Parathyroid adenoma (tissue), 2 donors: ENCODE data around the gene CD8B.

Experiments used
- H2AFZ ChIP-seq: fragments of 300-600 bp; sonication (generic); one replicate; pipeline ENCODE4 v1.7.0; 2017; ENCODE audit warnings: antibody characterized with exemption, mild to moderate bottlenecking
- H3K27ac ChIP-seq: fragments of 300-600 bp; sonication (generic); one replicate; pipeline ENCODE4 v1.7.0; 2017
- H3K27me3 ChIP-seq: fragments of 300-600 bp; sonication (generic); one replicate; pipeline ENCODE4 v1.7.0; 2017; ENCODE audit warnings: low read length; ENCODE audit not compliant: control insufficient read depth, insufficient read depth
- H3K36me3 ChIP-seq: fragments of 300-600 bp; sonication (generic); one replicate; pipeline ENCODE4 v1.7.0; 2017; ENCODE audit warnings: low read length; ENCODE audit not compliant: control insufficient read depth, insufficient read depth
- H3K4me1 ChIP-seq: fragments of 300-600 bp; sonication (generic); one replicate; pipeline ENCODE4 v1.7.0; 2017; ENCODE audit warnings: control low read depth
- H3K4me2 ChIP-seq: fragments of 300-600 bp; sonication (generic); one replicate; pipeline ENCODE4 v1.7.0; 2017; ENCODE audit warnings: low read length
- H3K4me3 ChIP-seq: fragments of 300-600 bp; sonication (generic); one replicate; pipeline ENCODE4 v1.7.0; 2017; ENCODE audit warnings: low read depth, low read length
- H3K79me2 ChIP-seq: fragments of 300-600 bp; sonication (generic); one replicate; pipeline ENCODE4 v1.7.0; 2017; ENCODE audit warnings: control low read depth
- H3K9ac ChIP-seq: fragments of 300-600 bp; sonication (generic); one replicate; pipeline ENCODE4 v1.7.0; 2017; ENCODE audit warnings: mild to moderate bottlenecking
- H3K9me3 ChIP-seq: fragments of 300-600 bp; sonication (generic); one replicate; pipeline ENCODE4 v1.7.0; 2017; ENCODE audit warnings: low read length; ENCODE audit not compliant: control insufficient read depth
- TF ChIP-seq, protein P1 (sequence below): fragments of 300-600 bp; sonication (generic); IDR thresholded peaks from one replicate; pipeline ENCODE4 v1.7.0; 2017; ENCODE audit warnings: antibody characterized with exemption, mild to moderate bottlenecking
- donor health status: primary hyperparathyroidism.

Gene CD8B

DNA sequence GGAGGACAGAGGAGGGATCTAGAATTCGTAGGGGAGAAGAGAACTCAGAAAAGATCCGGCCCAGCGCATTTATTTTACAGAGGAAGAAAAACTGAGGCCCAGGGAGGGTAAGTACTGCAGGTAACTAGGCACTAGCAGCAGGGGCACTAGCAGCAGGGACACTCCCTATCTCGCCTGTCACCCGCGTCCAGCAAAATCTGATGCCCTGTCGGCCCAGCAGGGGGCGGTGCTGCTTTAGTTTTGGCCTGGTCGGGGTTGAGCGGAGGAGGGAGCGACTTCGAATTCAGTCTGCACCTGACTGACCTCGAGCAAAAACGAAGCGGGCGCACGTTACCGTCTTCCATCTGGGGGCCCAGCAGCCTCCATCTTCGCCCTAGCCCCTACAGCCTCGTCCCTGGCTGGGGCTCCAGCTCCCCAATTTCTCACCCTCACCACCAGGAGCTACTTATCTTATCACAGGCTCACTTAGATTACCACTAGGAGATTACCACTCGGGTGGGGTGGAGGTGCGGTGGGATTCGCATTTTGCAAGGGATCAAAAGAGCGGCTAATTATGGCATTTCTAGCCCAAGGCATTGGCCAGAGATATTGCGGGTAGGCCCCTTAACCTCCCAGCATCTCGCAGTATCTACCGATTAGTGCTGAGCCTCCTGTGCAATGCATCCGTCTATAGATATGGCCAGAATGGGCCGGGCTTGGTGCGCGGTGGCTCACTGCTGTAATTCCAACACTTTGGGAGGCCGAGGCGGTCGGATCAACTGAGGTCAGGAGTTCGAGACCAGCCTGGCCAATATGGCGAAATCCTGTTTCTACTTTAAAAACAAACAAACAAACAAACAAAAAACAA lies 53.1 kb downstream of the CD8B start:
- Histone ChIP-seq H3K9me3 (no peaks in the 10 kb centered on the region), H2AFZ (peak overlapping the region; percentile 82), H3K36me3 (no peaks in the 10 kb centered on the region), H3K4me3 (peak overlapping the region; percentile 65), H3K9ac (no peak overlapping the region), H3K4me2 (peak overlapping the region; percentile 97), H3K4me1 (no peaks in the 10 kb centered on the region), H3K27ac (peak overlapping the region; percentile 37), H3K79me2 (no peaks in the 10 kb centered on the region), H3K27me3 (no peaks in the 10 kb centered on the region)
- TF ChIP-seq, protein P1, sequence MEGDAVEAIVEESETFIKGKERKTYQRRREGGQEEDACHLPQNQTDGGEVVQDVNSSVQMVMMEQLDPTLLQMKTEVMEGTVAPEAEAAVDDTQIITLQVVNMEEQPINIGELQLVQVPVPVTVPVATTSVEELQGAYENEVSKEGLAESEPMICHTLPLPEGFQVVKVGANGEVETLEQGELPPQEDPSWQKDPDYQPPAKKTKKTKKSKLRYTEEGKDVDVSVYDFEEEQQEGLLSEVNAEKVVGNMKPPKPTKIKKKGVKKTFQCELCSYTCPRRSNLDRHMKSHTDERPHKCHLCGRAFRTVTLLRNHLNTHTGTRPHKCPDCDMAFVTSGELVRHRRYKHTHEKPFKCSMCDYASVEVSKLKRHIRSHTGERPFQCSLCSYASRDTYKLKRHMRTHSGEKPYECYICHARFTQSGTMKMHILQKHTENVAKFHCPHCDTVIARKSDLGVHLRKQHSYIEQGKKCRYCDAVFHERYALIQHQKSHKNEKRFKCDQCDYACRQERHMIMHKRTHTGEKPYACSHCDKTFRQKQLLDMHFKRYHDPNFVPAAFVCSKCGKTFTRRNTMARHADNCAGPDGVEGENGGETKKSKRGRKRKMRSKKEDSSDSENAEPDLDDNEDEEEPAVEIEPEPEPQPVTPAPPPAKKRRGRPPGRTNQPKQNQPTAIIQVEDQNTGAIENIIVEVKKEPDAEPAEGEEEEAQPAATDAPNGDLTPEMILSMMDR: peak; percentile 94

DNA sequence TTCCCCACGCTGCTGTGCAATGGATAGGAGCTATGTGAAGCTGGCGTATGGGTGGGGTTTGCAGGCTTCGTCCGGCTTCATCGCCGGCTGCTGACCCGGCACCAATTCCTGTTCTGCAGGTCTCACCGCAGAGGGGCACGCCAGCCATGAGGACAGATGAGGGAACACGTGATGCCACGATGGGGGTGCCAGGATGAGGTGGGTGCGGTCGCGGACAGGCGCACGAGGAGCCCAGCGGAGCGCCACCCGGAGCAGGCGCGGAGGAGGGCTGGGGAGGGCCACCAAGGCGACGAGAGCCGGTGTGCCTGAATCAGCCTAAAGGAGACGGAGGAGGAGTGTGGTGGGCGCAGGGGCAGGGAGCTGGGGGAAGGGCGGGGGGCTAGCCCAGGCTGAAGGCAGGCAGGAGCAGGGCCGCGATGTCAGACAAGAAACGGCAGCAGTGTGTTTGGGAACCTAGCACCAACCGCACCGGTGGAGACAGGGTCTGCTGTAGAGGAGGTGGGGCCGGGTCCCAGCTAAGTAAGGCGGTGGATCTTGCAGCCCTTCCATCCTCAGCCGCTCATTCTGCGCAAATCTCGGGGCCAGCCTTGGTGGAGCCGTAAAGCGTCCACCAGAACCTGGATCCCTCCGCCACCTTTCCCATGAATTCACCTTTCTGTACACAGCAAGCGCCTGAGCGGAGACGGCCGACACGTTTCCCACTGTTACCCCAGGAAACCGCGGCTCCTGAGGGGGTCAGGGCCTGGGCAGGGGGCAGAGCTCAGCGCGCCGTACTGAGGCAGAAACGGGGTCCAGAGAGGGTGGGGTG lies 54.0 kb downstream of the CD8B start:
- Histone ChIP-seq H3K27ac (peak overlapping the region; percentile 37), H3K9ac (no peak overlapping the region), H3K27me3 (no peaks in the 10 kb centered on the region), H3K9me3 (no peaks in the 10 kb centered on the region), H2AFZ (peak overlapping the region; percentile 82), H3K4me1 (no peaks in the 10 kb centered on the region), H3K36me3 (no peaks in the 10 kb centered on the region), H3K79me2 (no peaks in the 10 kb centered on the region), H3K4me2 (peak overlapping the region; percentile 97), H3K4me3 (peak overlapping the region; percentile 65)
- TF ChIP-seq, protein P1: no peak

DNA sequence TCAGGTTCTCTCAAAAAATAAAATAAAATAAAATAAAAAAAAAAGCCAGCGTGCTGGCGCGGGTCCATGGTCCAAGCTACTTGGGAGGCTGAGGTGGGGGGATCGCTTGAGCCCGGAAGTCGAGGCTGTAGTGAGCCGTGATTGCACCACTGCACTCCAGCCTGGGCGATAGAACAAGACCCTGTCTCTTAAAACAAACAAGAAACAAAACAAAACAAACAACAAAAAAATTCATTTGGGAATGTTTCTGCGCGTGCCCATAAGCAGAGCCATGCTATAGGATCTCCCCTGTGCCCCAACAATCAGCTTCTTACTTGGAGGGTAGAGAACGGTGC lies 54.6 kb downstream of the CD8B start:
- Histone ChIP-seq H3K36me3 (no peaks in the 10 kb centered on the region), H2AFZ (peak overlapping the region; percentile 82), H3K4me3 (peak overlapping the region; percentile 65), H3K27me3 (no peaks in the 10 kb centered on the region), H3K9ac (no peak overlapping the region), H3K79me2 (no peaks in the 10 kb centered on the region), H3K9me3 (no peaks in the 10 kb centered on the region), H3K4me2 (peak overlapping the region; percentile 97), H3K4me1 (no peaks in the 10 kb centered on the region), H3K27ac (no peak overlapping the region)
- TF ChIP-seq, protein P1: no peak

DNA sequence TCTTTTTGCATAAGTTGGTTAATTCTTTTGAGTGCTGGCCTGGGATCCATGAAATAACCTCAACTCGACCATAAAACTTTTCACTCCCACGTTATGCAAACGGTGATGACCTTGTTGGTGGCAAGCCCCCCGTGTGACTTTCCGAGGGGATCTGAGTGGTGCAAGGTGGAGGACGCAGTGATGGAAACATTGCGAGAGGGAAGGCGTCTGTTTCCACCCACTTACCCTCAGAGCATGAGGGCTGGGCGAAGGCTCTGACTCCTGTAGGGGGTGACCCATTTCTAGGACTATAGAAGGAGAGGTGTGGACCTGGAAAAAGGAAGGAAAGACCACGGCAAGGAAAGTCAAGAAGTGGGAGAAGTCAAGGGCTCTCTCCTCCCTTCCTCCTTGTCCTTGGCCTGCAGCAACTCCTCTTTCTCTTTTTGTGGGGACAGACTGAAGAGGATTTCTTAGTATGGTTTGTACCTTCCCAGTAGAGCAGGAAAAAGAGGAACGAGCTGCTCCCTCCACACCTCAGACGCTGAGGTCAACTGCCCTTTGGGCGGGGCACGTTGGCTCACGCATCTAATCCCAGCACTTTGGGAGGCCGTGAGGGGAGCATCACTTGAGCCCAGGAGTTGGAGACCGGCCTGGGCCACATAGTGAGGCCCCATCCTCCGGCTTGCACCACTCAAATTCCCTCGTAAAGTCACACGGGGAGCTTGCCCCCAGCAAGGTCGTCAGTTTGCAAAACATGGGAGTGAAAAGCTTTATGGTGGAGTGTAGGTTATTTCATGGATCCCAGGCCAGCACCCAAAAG lies 55.4 kb downstream of the CD8B start:
- Histone ChIP-seq H3K27me3 (no peaks in the 10 kb centered on the region), H3K9me3 (no peaks in the 10 kb centered on the region), H3K4me3 (no peak overlapping the region), H3K4me2 (no peak overlapping the region), H2AFZ (no peak overlapping the region), H3K27ac (no peak overlapping the region), H3K9ac (no peak overlapping the region), H3K79me2 (no peaks in the 10 kb centered on the region), H3K36me3 (no peaks in the 10 kb centered on the region), H3K4me1 (no peaks in the 10 kb centered on the region)
- TF ChIP-seq, protein P1: no peak
